GM18499 (cell line): ENCODE results near the gene MRPL38.
"Not testable (repeated sequence)": the region's sequence is repeated elsewhere in the genome, so short reads cannot be mapped to it uniquely, and the experiment has no call there.

Experiments used
- ATAC-seq: cut with Tn5 transposase; IDR thresholded peaks from one replicate; pipeline ENCODE4 v1.9.1; 2021; ENCODE audit warnings: moderate number of reproducible peaks; ENCODE audit not compliant: insufficient read depth, unreplicated experiment

The MRPL38 gene

DNA sequence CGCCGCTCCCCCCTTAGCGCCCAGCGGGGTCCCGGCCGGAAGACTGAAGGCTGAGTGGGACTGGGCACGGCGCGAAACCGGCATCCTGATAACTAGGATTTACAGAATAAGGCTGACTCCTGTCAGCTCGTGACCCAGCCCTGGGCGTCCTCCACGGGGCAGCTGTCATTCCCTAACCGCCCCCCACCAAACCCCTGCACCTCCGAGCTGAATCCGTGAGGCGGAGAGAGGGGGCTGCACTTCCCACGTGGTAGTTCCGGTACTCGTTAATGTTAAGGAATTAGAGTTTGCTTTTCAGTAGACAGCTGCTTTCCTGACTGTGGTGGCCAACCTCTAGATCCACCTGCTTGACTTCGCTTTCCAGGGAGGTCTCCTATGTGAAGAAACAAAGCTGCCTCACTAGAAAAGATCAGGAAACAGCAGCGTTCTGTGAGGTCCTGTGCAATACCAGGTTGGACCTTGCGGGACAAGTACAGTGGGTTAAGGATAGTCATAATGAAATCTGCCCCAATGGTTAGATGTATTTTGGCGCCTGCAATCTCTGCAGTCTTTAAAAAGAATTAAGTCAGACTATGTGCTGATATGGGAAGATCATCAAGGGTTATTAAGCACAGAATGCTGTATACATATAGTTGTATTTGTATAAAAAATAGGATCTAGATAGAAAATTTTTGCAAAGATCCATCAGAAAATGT lies 48.5 kb downstream of the MRPL38 start:
- no peak for ATAC-seq

DNA sequence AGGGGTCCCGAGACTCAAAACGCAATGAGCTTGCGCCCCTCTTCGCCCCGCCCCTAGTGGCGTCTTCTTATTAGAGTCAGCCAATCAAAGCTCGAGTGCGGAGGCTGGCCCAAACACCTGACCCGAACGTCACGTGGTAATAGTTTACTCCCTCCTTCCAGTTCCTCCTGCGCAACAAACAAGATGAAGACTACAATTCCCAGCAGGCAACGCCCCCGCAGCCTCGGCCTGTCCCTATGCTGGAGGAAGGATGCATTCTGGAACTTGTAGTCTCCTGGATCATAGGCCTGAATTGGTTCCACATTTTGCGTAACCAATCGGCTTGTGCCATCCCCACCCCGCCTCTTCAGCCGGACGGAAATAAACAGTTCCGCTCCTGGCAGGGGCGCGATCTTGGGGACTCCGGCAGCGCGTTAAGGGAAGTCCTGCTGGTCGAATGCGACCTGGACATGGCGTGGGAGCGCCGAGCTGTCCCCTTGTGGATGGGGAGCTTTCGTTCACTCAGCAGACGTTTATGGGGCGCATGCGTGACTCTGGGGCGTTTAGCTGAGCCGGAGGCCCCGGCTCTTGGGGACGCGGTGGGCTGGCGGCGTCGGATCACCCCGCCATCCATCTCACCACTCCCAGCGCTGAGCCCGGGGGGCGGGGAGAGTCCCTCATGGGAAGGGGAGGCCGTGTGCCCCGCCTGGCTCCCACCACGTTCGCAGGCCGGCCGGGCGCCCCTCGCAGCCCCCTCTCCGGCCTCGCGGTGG lies 49.2 kb downstream of the MRPL38 start, which contains the start of gene WBP2:
TSS of gene WBP2 (minus strand) at position 26 of the 752 bp plus-strand sequence. CDS start 38 bp downstream, outside the sequence.
- ATAC-seq = peak; percentile 73

DNA sequence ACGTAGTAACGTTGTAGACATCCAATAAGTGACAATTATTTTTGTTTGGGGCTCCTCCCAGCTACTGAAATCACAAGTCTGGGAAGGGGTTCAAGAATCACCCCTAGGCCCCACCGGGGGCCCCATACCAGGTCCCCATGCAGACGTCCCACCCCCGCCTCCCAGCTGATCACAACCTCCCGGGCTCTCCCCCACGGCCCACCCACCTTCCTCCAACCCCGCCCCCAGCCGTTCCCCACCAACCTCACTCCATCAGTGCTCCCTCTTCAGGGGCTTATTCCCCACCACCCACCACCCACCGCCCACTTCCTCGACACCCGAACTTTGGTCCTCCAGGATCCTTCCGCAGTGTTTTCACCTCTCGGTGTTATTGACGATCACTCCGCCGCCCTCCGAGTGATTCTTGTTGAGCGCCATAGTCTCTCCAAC lies 49.8 kb downstream of the MRPL38 start:
- ATAC-seq = no peak

DNA sequence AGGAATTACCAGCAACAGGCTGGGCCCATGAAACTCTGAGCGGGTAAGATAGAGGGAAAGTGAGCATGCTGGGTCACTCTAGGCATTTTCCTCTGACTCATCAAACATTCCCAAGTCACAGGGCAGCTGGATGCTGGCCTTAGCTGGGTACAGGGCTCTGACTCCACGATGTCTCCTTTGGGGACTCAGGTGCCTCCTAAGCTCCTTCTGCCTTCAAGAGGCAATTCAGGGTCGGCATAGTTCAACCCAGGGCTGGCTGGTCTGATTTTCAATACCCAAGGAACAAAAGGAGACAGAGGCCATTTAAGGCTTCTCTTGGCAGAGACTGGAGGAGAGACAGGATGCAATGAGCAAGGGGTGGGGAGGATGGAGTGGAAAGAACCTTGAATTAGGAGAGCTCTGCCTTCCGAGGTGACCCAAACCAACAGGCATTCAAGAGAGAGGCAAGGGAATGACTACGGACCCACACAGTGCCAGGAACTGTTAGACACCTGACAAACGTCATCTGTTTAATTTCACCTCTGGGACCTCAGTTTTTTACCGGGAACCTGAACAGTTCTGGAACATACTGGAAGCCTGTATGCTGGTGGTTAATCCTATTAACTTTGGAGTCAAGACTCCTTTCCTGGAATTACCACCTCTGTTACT lies 50.5 kb downstream of the MRPL38 start:
- ATAC-seq = no peak

DNA sequence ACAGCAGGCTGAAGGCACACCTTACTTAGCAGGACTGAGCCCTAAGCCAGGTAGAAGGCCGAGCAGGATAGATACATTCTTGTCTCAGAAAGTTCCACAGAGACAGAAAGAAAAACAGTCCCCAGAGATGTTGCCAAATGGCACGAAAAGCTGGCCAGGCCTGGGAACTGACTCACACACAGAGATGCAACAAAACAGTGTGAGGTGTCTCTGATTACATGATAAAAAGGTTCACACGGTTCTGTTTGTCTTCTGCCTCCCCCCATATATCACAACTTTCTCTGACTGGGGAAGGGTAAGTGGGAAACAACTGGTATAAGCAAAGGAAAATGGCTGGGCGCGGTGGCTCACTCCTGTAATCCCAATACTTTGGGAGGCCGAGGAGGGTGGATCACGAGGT lies 51.3 kb downstream of the MRPL38 start:
- no peak for ATAC-seq

DNA sequence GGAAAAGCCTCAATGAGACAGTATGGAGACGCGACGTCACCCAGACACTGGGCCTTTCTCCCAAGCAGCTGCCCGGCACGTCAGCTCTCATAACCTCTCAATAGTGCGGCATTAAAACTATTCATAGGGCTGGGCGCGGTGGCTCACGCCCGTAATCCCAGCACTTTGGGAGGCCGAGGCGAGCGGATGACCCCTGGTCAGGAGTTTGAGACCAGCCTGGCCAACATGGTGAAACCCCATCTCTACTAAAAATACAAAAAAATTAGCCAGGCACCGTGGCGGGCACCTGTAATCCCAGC lies 53.0 kb downstream of the MRPL38 start:
- not testable (repeated sequence) for ATAC-seq

DNA sequence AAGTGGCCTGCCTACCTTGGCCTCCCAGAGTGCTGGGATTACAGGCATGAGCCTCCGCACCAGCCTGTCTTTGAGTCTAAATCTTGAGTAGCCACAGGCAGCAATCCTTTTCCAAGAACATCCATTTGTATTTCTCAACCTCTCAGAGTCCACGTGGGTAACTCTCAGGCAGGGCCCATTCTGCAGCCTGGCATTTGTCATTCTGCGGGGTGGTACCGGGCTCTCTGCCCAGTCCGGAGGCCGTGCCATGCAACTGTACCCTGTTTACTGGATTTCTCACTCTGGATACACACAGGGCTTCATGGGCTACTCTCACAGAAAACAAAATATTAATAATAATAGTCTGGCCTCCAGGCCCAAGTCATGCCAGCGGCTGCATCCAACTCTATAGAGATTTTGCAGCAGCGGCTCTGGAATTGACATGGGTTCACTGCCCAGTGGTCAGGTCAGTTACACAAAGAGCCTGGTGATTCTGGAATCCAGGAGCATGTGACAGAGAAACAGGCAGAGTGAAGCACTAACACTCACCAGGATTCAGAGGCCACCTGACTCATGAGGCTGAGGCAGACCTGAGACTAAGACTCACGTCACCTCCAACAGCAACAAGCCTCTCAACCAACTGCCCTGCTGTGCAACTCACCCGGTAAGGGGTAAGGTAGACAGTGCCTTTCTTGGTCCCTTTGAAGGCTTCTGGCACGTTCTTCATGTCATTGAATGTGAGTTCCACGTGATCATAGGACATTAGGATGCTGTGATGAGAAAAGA lies 53.6 kb downstream of the MRPL38 start:
- no peak for ATAC-seq

DNA sequence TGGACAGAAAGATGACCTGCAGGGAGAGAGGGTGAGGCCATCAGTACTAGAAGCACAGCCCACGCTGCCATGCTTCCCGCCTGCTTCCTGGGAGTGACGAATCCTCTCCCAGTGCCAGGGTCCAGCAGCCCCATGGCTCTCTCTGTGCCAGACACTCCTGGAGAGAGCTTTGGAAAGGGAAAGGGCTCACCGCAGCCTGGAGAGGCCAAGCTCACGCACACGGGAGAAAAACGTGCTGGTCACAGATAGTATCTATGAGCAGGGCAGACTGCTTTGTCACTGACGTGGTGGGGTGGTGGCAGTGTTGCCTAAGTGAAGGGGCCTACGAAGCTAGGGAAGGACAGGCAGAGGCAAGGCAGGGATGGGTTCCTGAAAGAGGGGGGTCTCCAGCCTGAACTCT lies 55.0 kb downstream of the MRPL38 start:
- ATAC-seq = no peak

DNA sequence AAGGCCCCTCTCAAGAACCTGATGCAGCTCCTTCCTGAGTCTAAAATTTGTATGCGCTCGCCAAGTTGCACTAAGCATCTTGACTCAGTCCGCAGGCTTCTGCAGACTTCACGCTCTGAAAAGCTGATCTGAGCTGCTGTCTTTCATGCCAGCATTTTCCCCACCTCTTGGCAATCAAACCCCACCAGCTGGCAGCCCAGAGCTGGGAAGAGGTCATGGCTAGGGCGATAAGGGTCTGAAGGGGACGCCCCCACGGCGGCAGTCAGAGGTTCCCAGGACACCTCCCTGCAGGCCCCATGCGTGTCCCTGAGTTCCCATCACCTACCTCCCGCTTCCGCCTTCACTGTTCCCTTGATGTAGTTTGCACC lies 55.4 kb downstream of the MRPL38 start:
- no peak for ATAC-seq
